Measurements from ENCODE around the gene TTBK2. TPM values are rescaled to one million over a fixed set of nuclear protein-coding genes. Genes with fewer than 3 reads are reported as not detected.

The TTBK2 gene
- total RNA-seq, 2 donors from 2014 or later, result 17.9 to 24.8 TPM

DNA sequence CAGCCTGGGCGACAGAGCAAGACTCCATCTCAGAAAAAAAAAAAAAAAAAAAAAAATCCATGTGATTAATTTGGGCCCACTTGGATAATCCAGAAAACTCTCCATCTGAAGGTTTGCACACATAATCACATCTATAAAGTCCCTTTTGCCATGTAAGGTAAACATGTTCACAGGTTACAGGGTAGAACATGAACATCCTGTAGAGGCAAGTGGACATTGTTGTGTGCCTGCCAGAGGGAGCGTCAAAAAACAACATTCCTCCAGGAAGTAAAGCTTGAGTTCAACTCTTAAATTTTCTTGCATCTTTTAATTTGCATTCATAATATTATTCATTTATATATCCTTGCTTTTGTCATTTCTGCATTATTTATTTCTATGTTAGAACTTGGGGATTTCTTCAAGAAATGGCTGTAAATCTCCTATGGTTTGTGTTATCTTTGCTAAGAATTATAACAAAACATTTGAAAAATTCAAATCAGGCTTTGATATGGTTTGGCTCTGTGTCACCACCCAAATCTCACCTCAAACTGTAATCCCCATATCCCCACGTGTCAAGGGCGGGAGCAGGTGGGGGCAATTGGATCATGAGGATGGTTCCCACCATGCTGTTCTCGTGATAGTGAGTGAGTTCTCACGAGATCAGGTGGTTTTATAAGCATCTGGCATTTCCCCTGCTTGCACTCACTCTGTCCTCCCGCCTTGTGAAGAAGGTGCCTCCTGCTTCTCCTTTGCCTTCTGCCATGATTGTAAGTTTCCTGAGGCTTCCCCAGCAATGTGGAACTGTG is 11.3 kb upstream of the TTBK2 start:
- H3K4me3 Mint-ChIP-seq, result no peak overlapping the region
- no peak overlapping the region for H3K9ac ChIP-seq (ENCODE audit: extremely low read depth, low read length, poor library complexity, severe bottlenecking)
- no peaks in the 10 kb centered on the region for H3K4me1 Mint-ChIP-seq
- no peaks in the 10 kb centered on the region for H3K36me3 ChIP-seq (ENCODE audit: control insufficient read depth, insufficient read depth, low read length)
- 86 to 87% methylated on average over 4 to 7 of the region's 7 CpGs for WGBS, 2 experiments (ENCODE audit: insufficient coverage in 1 of 2, insufficient read length in 1 of 2)
- H3K9me3 ChIP-seq (ENCODE audit: control insufficient read depth, low read length), result no peaks in the 10 kb centered on the region
- no peak for TF ChIP-seq CTCF (conservative IDR thresholded peaks at IDR 0.05)
- H3K27ac ChIP-seq (ENCODE audit: low read depth, low read length), result no peak overlapping the region
- no peaks in the 10 kb centered on the region for H3K9me3 Mint-ChIP-seq
- no peak overlapping the region for H3K27ac Mint-ChIP-seq
- H3K4me3 ChIP-seq (ENCODE audit: low read length), result no peak overlapping the region
- DNase-seq, result no peak
- H3K36me3 Mint-ChIP-seq (ENCODE audit: low read depth), result no peaks in the 10 kb centered on the region
- no peaks in the 10 kb centered on the region for H3K27me3 ChIP-seq (ENCODE audit: control insufficient read depth, insufficient read depth, low read length, poor library complexity, severe bottlenecking)
- no peaks in the 10 kb centered on the region for H3K27me3 Mint-ChIP-seq (ENCODE audit: insufficient read depth)
- H3K4me1 ChIP-seq (ENCODE audit: control insufficient read depth, insufficient read depth, low read length), result no peaks in the 10 kb centered on the region

DNA sequence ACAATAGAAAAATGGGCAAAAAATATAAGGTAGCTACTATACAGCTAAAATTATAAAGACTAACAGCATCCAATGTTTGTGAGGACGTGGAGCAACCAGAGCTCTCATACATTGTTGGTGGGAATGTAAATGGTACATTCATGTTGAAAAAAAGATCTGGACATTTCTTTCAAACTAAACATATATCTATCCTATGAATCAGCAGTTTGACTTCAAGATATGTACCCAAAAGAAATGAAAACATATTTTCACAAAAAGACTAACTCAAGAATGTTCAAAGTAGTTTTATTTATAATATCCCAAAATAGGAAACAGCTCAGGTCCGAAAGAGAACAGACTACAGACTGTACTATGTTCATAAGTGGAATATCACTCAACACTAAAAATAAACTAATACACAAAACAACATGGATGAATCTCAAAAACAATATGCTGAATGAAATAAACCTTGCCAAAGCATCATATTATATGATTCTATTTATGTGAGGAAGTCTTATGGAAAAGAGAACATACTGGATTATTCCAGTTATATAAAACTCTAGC is 8.8 kb upstream of the TTBK2 start:
- Histone ChIP-seq H3K36me3 (ENCODE audit: control insufficient read depth, insufficient read depth, low read length) (no peaks in the 10 kb centered on the region), H3K9ac (ENCODE audit: extremely low read depth, low read length, poor library complexity, severe bottlenecking) (no peak overlapping the region), H3K4me1 (ENCODE audit: control insufficient read depth, insufficient read depth, low read length) (no peaks in the 10 kb centered on the region), H3K9me3 (ENCODE audit: control insufficient read depth, low read length) (no peaks in the 10 kb centered on the region), H3K4me3 (ENCODE audit: low read length) (no peak overlapping the region), H3K27ac (ENCODE audit: low read depth, low read length) (no peak overlapping the region), H3K27me3 (ENCODE audit: control insufficient read depth, insufficient read depth, low read length, poor library complexity, severe bottlenecking) (no peaks in the 10 kb centered on the region)
- H3K4me3 Mint-ChIP-seq, result no peak overlapping the region
- 60% methylated on average over 1 of the region's 2 CpGs; no CpG with 5 or more reads in 1 of the 2 experiments for WGBS, 2 experiments (ENCODE audit: insufficient coverage in 1 of 2, insufficient read length in 1 of 2)
- no peak for TF ChIP-seq CTCF (conservative IDR thresholded peaks at IDR 0.05)
- H3K36me3 Mint-ChIP-seq (ENCODE audit: low read depth), result no peaks in the 10 kb centered on the region
- H3K27me3 Mint-ChIP-seq (ENCODE audit: insufficient read depth), result no peaks in the 10 kb centered on the region
- no peaks in the 10 kb centered on the region for H3K4me1 Mint-ChIP-seq
- no peak overlapping the region for H3K27ac Mint-ChIP-seq
- no peak for DNase-seq
- H3K9me3 Mint-ChIP-seq, result no peaks in the 10 kb centered on the region

DNA sequence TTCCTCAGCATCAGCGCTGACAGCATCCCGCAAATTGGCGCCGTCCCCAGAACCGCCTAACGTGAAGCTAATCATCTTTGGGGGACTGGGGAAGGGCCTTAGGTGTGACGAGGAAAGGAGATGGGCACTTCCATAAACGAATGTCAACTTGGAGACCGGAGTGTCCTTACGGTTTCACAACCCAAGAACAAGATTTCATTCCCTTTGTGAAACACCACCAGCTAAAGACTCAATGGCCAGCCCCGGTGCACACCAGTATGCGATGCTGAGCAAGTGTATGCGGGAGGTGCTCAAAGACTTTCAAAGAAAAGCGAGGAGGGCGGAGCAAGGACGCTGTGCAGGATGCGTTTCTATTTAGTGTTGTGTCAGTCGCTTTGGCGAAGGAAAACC is 759 bp upstream of the TTBK2 start:
- H3K36me3 ChIP-seq (ENCODE audit: control insufficient read depth, insufficient read depth, low read length), result no peaks in the 10 kb centered on the region
- H3K4me3 Mint-ChIP-seq, result peak overlapping the region; percentile 82
- H3K27me3 Mint-ChIP-seq (ENCODE audit: insufficient read depth), result peaks cover 23% of the 10 kb centered on the region
- DNase-seq, result no peak
- no peaks in the 10 kb centered on the region for H3K9me3 Mint-ChIP-seq
- no peak overlapping the region for H3K27ac Mint-ChIP-seq
- no peaks in the 10 kb centered on the region for H3K4me1 ChIP-seq (ENCODE audit: control insufficient read depth, insufficient read depth, low read length)
- 23 to 80% methylated on average over 5 to 19 of the region's 19 CpGs for WGBS, 2 experiments (ENCODE audit: insufficient coverage in 1 of 2, insufficient read length in 1 of 2)
- no peak overlapping the region for H3K27ac ChIP-seq (ENCODE audit: low read depth, low read length)
- peaks cover 19% of the 10 kb centered on the region for H3K27me3 ChIP-seq (ENCODE audit: control insufficient read depth, insufficient read depth, low read length, poor library complexity, severe bottlenecking)
- no peaks in the 10 kb centered on the region for H3K36me3 Mint-ChIP-seq (ENCODE audit: low read depth)
- peak overlapping the region; percentile 33 for H3K9ac ChIP-seq (ENCODE audit: extremely low read depth, low read length, poor library complexity, severe bottlenecking)
- H3K9me3 ChIP-seq (ENCODE audit: control insufficient read depth, low read length), result no peaks in the 10 kb centered on the region
- TF ChIP-seq CTCF (conservative IDR thresholded peaks at IDR 0.05), result no peak
- H3K4me3 ChIP-seq (ENCODE audit: low read length), result peak overlapping the region; percentile 96
- H3K4me1 Mint-ChIP-seq, result peaks cover 7% of the 10 kb centered on the region
